PFSK-1 (cell line): ENCODE results near the gene DYDC2.

Source experiments
- FOXP2 ChIP-seq: optimal IDR thresholded peaks from 2 replicates; pipeline ENCODE3; 2011; ENCODE audit warnings: borderline replicate concordance, control low read depth, inconsistent platforms; ENCODE audit not compliant: insufficient read depth; ENCODE audit errors: extremely low read length, extremely low read depth
- POLR2AphosphoS5 ChIP-seq: IDR thresholded peaks from 2 replicates; pipeline ENCODE4 v1.6.1; 2012; ENCODE audit warnings: low read depth, mild to moderate bottlenecking, control low read depth, low read length, moderate library complexity

DNA sequence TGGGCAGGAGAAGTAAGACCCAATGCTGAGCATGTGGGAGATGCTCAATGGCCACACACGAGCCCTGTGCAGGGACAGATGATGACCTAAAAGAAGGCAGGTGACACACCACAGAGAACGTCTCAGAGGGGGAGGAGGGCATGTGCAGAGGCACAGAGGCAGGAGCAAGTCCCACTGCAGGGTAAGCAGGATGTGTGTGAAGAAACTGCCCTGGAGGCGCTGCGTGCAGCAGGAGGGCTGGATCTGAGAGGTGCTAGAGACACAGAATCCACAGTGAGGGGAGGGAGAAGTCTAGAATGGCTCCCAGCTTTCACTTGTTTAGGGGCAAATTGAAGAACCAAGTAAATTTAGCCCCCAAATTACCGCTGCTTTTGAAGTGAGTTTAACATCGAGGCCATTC, 14.9 kb downstream of the DYDC2 start:
- TF ChIP-seq FOXP2 (no peak), POLR2AphosphoS5 (no peak)
